Astrocyte (in vitro differentiated cells and primary cell): Measurements from ENCODE around the gene CST11. TPM values are rescaled to one million over a fixed set of nuclear protein-coding genes. Genes with fewer than 3 reads are reported as not detected.

Experiments used
- DNase-seq: peaks from one replicate; pipeline ENCODE4 v3.0.0-alpha.2; 2010; ENCODE audit warnings: low read depth
- FAIRE-seq: peaks from 2 replicates; lab custom pipeline; 2011; peaks lifted over from hg19 to GRCh38; lab: Jason Lieb, UNC
- H2AFZ ChIP-seq: 2 replicates; pipeline ENCODE4 v1.6.0; 2012; ENCODE audit warnings: low read depth, low read length, inconsistent platforms
- H3K27ac ChIP-seq: 2 replicates; pipeline ENCODE4 v1.5.1; 2011; ENCODE audit warnings: low read depth, low read length, inconsistent platforms
- H3K27me3 ChIP-seq: 2 replicates; pipeline ENCODE4 v1.6.0; 2011; ENCODE audit warnings: low read length, inconsistent platforms; ENCODE audit not compliant: insufficient read depth
- H3K36me3 ChIP-seq: 2 replicates; pipeline ENCODE4 v1.5.1; 2011; ENCODE audit warnings: low read length, inconsistent platforms; ENCODE audit not compliant: insufficient read depth
- H3K4me1 ChIP-seq: 2 replicates; pipeline ENCODE4 v1.5.1; 2011; ENCODE audit warnings: low read length, inconsistent platforms; ENCODE audit not compliant: insufficient read depth
- H3K4me2 ChIP-seq: 2 replicates; pipeline ENCODE4 v1.6.0; 2012; ENCODE audit warnings: low read length, inconsistent platforms
- H3K4me3 ChIP-seq: 2 replicates; pipeline ENCODE4 v1.5.1; 2011; ENCODE audit warnings: low read depth, mild to moderate bottlenecking, low read length, inconsistent platforms; ENCODE audit not compliant: insufficient read depth
- H3K79me2 ChIP-seq: 2 replicates; pipeline ENCODE4 v1.6.0; 2012; ENCODE audit warnings: mild to moderate bottlenecking, low read length, inconsistent platforms; ENCODE audit not compliant: insufficient read depth
- H3K9ac ChIP-seq: 2 replicates; pipeline ENCODE4 v1.6.0; 2012; ENCODE audit warnings: mild to moderate bottlenecking, low read length, inconsistent platforms
- H3K9me3 ChIP-seq: 2 replicates; pipeline ENCODE4 v1.5.1; 2012; ENCODE audit warnings: low read depth, mild to moderate bottlenecking, low read length, inconsistent platforms; ENCODE audit not compliant: insufficient read depth
- H4K20me1 ChIP-seq: 2 replicates; pipeline ENCODE4 v1.6.0; 2012; ENCODE audit warnings: low read length, inconsistent platforms; ENCODE audit not compliant: insufficient read depth
- H3K27ac Mint-ChIP-seq: one replicate; pipeline ENCODE4 v1.8.0; 2021; ENCODE audit warnings: mild to moderate bottlenecking, mixed read lengths; ENCODE audit not compliant: unreplicated experiment
- H3K27me3 Mint-ChIP-seq: one replicate; pipeline ENCODE4 v1.8.0; 2021; ENCODE audit warnings: low read depth, mixed read lengths; ENCODE audit not compliant: unreplicated experiment
- H3K36me3 Mint-ChIP-seq: one replicate; pipeline ENCODE4 v1.8.0; 2021; ENCODE audit warnings: low read depth, mixed read lengths; ENCODE audit not compliant: unreplicated experiment
- H3K4me1 Mint-ChIP-seq: one replicate; pipeline ENCODE4 v1.8.0; 2021; ENCODE audit warnings: low read depth, mixed read lengths; ENCODE audit not compliant: unreplicated experiment
- H3K4me3 Mint-ChIP-seq: one replicate; pipeline ENCODE4 v1.8.0; 2021; ENCODE audit warnings: mild to moderate bottlenecking, moderate library complexity, mixed read lengths; ENCODE audit not compliant: unreplicated experiment
- H3K9me3 Mint-ChIP-seq: one replicate; pipeline ENCODE4 v1.8.0; 2021; ENCODE audit warnings: mild to moderate bottlenecking, mixed read lengths; ENCODE audit not compliant: unreplicated experiment
- EZH2 ChIP-seq: IDR thresholded peaks from 2 replicates; pipeline ENCODE4 v1.6.1; 2012; ENCODE audit warnings: mild to moderate bottlenecking, low read length, inconsistent platforms; ENCODE audit not compliant: insufficient read depth
- total RNA-seq: library from RNA; stranded (reverse); gene quantifications from 2 replicates; pipeline ENCODE4 v1.2.1, GENCODE V29; 2021
- TF ChIP-seq, protein P1 (sequence below): IDR thresholded peaks from 2 replicates; pipeline ENCODE4 v1.5.1; 2011; ENCODE audit warnings: low read depth, mild to moderate bottlenecking, inconsistent platforms, low read length, moderate library complexity; ENCODE audit not compliant: insufficient read depth

The CST11 gene
- total RNA-seq, 1 donor from 2014 or later = not detected

GRCh38 chr20:23413862-23414422 is 38.7 kb downstream of the CST11 start:
- FAIRE-seq (no peak), DNase-seq (no peak)
- peaks cover 62% of the 10 kb centered on the region for H4K20me1 ChIP-seq
- H3K4me2 ChIP-seq = no peak overlapping the region
- H3K4me1 ChIP-seq = no peaks in the 10 kb centered on the region
- TF ChIP-seq, protein P1, sequence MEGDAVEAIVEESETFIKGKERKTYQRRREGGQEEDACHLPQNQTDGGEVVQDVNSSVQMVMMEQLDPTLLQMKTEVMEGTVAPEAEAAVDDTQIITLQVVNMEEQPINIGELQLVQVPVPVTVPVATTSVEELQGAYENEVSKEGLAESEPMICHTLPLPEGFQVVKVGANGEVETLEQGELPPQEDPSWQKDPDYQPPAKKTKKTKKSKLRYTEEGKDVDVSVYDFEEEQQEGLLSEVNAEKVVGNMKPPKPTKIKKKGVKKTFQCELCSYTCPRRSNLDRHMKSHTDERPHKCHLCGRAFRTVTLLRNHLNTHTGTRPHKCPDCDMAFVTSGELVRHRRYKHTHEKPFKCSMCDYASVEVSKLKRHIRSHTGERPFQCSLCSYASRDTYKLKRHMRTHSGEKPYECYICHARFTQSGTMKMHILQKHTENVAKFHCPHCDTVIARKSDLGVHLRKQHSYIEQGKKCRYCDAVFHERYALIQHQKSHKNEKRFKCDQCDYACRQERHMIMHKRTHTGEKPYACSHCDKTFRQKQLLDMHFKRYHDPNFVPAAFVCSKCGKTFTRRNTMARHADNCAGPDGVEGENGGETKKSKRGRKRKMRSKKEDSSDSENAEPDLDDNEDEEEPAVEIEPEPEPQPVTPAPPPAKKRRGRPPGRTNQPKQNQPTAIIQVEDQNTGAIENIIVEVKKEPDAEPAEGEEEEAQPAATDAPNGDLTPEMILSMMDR = no peak
- TF ChIP-seq EZH2 = no peak
- no peak overlapping the region for H3K4me3 Mint-ChIP-seq
- H3K27ac Mint-ChIP-seq = no peak overlapping the region
- no peaks in the 10 kb centered on the region for H3K9me3 Mint-ChIP-seq
- H3K27ac ChIP-seq = no peak overlapping the region
- no peaks in the 10 kb centered on the region for H3K27me3 ChIP-seq
- no peaks in the 10 kb centered on the region for H3K36me3 ChIP-seq
- no peaks in the 10 kb centered on the region for H3K27me3 Mint-ChIP-seq
- H2AFZ ChIP-seq = no peak overlapping the region
- no peak overlapping the region for H3K4me3 ChIP-seq
- no peaks in the 10 kb centered on the region for H3K36me3 Mint-ChIP-seq
- H3K9ac ChIP-seq = no peak overlapping the region
- H3K9me3 ChIP-seq = no peaks in the 10 kb centered on the region
- peaks cover 97% of the 10 kb centered on the region for H3K79me2 ChIP-seq
- H3K4me1 Mint-ChIP-seq = peaks cover 22% of the 10 kb centered on the region

- Histone ChIP-seq H3K36me3 (no peaks in the 10 kb centered on the region), H3K27ac (no peak overlapping the region), H3K79me2 (peaks cover 97% of the 10 kb centered on the region), H4K20me1 (peaks cover 70% of the 10 kb centered on the region), H3K4me2 (no peak overlapping the region), H3K4me3 (no peak overlapping the region), H3K9ac (no peak overlapping the region), H3K4me1 (no peaks in the 10 kb centered on the region), H3K27me3 (no peaks in the 10 kb centered on the region), H3K9me3 (no peaks in the 10 kb centered on the region), H2AFZ (no peak overlapping the region)
- H3K9me3 Mint-ChIP-seq = no peaks in the 10 kb centered on the region
- H3K36me3 Mint-ChIP-seq = no peaks in the 10 kb centered on the region
- TF ChIP-seq, protein P1 = no peak
- TF ChIP-seq EZH2 = no peak
- DNase-seq = no peak
- FAIRE-seq = no peak
- no peaks in the 10 kb centered on the region for H3K27me3 Mint-ChIP-seq
- peaks cover 20% of the 10 kb centered on the region for H3K4me1 Mint-ChIP-seq
- no peak overlapping the region for H3K4me3 Mint-ChIP-seq
- H3K27ac Mint-ChIP-seq = peak overlapping the region; percentile 84
Measured at GRCh38 chr20:23412026-23412425, 40.6 kb downstream of the CST11 start.

DNA sequence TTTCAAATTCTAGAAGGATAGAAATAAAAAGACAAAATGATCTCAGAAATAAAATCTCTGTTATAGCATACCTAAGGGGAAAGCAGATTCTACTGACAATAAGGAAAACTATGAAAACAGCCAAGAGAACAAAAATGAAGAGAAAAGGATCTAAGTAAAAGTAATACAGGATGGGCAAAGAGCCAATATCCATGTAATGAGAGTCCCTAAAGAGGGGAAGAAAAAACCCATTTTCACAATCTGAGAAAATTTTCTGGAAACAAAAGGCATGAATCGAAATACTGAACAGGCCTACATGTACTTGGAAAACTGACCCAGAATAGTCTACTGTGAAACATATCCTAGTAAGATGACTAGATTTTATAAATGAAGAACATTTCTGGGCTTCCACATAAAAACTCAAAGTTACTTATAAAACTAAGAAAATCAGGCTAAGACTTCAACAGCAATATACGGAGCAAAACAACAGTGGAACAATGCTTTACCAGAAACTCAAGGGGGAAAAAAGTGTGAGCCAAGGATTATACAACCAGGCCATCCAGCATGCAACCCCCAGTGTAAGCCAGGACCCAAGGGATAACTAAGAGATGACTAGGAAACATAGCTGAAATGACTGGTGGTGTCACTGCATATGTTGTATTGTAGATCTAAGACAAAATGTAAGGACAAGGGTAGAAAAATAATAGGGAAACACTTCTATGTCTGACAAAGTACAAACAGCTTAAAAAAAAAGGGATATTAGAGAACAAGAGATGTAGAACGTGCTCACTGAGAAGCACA is 41.6 kb downstream of the CST11 start:
- Histone ChIP-seq H3K27ac (no peak overlapping the region), H3K9me3 (no peaks in the 10 kb centered on the region), H3K9ac (no peak overlapping the region), H3K4me3 (no peak overlapping the region), H2AFZ (no peak overlapping the region), H3K36me3 (no peaks in the 10 kb centered on the region), H3K4me1 (no peaks in the 10 kb centered on the region), H3K79me2 (peaks cover 99% of the 10 kb centered on the region), H4K20me1 (peaks cover 74% of the 10 kb centered on the region), H3K4me2 (no peak overlapping the region), H3K27me3 (no peaks in the 10 kb centered on the region)
- FAIRE-seq = no peak
- H3K36me3 Mint-ChIP-seq = no peaks in the 10 kb centered on the region
- no peaks in the 10 kb centered on the region for H3K27me3 Mint-ChIP-seq
- peak overlapping the region; percentile 84 for H3K27ac Mint-ChIP-seq
- no peak overlapping the region for H3K4me3 Mint-ChIP-seq
- H3K4me1 Mint-ChIP-seq = peaks cover 17% of the 10 kb centered on the region
- DNase-seq = no peak
- no peak for TF ChIP-seq EZH2
- TF ChIP-seq, protein P1 = no peak
- no peaks in the 10 kb centered on the region for H3K9me3 Mint-ChIP-seq
